Epithelial cell of proximal tubule (primary cell): ENCODE measurements around the gene ARF6. TPM values are rescaled to one million over a fixed set of nuclear protein-coding genes. Genes with fewer than 3 reads are reported as not detected.
A peak's percentile ranks its signal among the peaks of the same experiment; 100 is the strongest.

Experiments
- DNase-seq: peaks from one replicate; pipeline ENCODE4 v3.0.0-alpha.2; 2011; ENCODE audit warnings: low read depth
- H3K4me3 ChIP-seq: 2 replicates; pipeline ENCODE4 v1.5.1; 2011; ENCODE audit warnings: low read depth, mild to moderate bottlenecking, low read length
- CTCF ChIP-seq: conservative IDR thresholded peaks from 2 replicates; pipeline ENCODE4 v1.5.1; 2012; ENCODE audit warnings: low read depth, mild to moderate bottlenecking, low read length
- total RNA-seq: library from RNA; depleted of rRNA; stranded (reverse); fragments of >200 nt; gene quantifications from 2 replicates; pipeline ENCODE4 v1.2.3, GENCODE V29; 2015

The ARF6 gene
- total RNA-seq: 121 and 122 TPM in 2 replicates

- no peak for TF ChIP-seq CTCF
- peak; percentile 31 for DNase-seq
- H3K4me3 ChIP-seq: peak within 1 kb of the TSS; percentile 93
Measured at GRCh38 chr14:49892636-49893308, at the start of gene ARF6. TSS of gene ARF6 (plus strand) at chr14:49893082. CDS start at chr14:49893737, 655 bp downstream.

- no peak for TF ChIP-seq CTCF
- no peak overlapping the region for H3K4me3 ChIP-seq
- DNase-seq: no peak
Measured at GRCh38 chr14:49849213-49849847, 43.6 kb upstream of the ARF6 start.

- no peak for TF ChIP-seq CTCF
- H3K4me3 ChIP-seq: peak overlapping the region; percentile 95
- DNase-seq: no peak
Measured at GRCh38 chr14:49851813-49852212, 41.1 kb upstream of the ARF6 start.

- H3K4me3 ChIP-seq: peak within 1 kb of the TSS; percentile 95
- TF ChIP-seq CTCF: peak; percentile 91
- DNase-seq: peak; percentile 72
Measured at GRCh38 chr14:49852301-49853157, 40.4 kb upstream of the ARF6 start, which contains the start of gene NEMF. TSS of gene NEMF (minus strand) at chr14:49852788. CDS start at chr14:49852753, 35 bp downstream.

GRCh38 chr14:49853158-49853477, 39.8 kb upstream of the ARF6 start:
- H3K4me3 ChIP-seq: peak overlapping the region; percentile 95
- TF ChIP-seq CTCF: no peak
- no peak for DNase-seq

GRCh38 chr14:49853572-49854375, 39.1 kb upstream of the ARF6 start:
- peak; percentile 83 for TF ChIP-seq CTCF
- peak overlapping the region; percentile 95 for H3K4me3 ChIP-seq
- DNase-seq: peak; percentile 54
